K562 (cell line): ENCODE data around the gene SLC16A5. TPM values are rescaled to one million over a fixed set of nuclear protein-coding genes. Genes with fewer than 3 reads are reported as not detected.

Source experiments
- ARNT ChIP-seq, 2 experiments: fragments of 450-650 bp; IDR thresholded peaks; 2 replicates each; pipeline ENCODE4 v1.6.1; 2016; ENCODE audit warnings: mild to moderate bottlenecking in 1 of 2
- CHD2 ChIP-seq: IDR thresholded peaks from 2 replicates; pipeline ENCODE4 v1.6.1; 2011; ENCODE audit warnings: low read depth, low read length
- DDX20 ChIP-seq: fragments of 450-650 bp; IDR thresholded peaks from 2 replicates; pipeline ENCODE4 v1.6.1; 2016; ENCODE audit warnings: missing genetic modification characterization, low read depth, mild to moderate bottlenecking, missing compliant biosample characterization, moderate library complexity
- DPF2 ChIP-seq: fragments of 450-650 bp; IDR thresholded peaks from 2 replicates; pipeline ENCODE4 v1.6.1; 2016
- EHMT2 ChIP-seq: fragments of 450-650 bp; IDR thresholded peaks from 2 replicates; pipeline ENCODE4 v1.6.1; 2018; ENCODE audit warnings: antibody characterized with exemption
- NFYB ChIP-seq: IDR thresholded peaks from 2 replicates; pipeline ENCODE4 v1.6.1; 2011; ENCODE audit warnings: mild to moderate bottlenecking, moderate library complexity; ENCODE audit not compliant: insufficient read length; ENCODE audit errors: extremely low read depth
- NONO ChIP-seq, 2 experiments: fragments of 200-400 bp in 1 of 2; fragments of 450-650 bp in 1 of 2; formaldehyde crosslinking in 1 of 2; IDR thresholded peaks; 2 replicates each; pipeline ENCODE4 v1.6.1; 2017; ENCODE audit warnings: low read depth in 2 of 2, mild to moderate bottlenecking in 2 of 2, moderate library complexity in 2 of 2, low read length in 1 of 2
- POLR3G ChIP-seq: IDR thresholded peaks from 2 replicates; pipeline ENCODE4 v1.6.1; 2011; ENCODE audit not compliant: insufficient read length, insufficient replicate concordance; ENCODE audit errors: extremely low read depth
- SAFB2 ChIP-seq: fragments of 200-400 bp; formaldehyde crosslinking; IDR thresholded peaks from 2 replicates; pipeline ENCODE4 v1.6.1; 2018; ENCODE audit warnings: borderline replicate concordance, low read length, low read depth, moderate library complexity; ENCODE audit not compliant: severe bottlenecking
- SMARCA5 ChIP-seq: fragments of 450-650 bp; IDR thresholded peaks from 2 replicates; pipeline ENCODE4 v1.6.1; 2016
- SMARCE1 ChIP-seq: fragments of 450-650 bp; IDR thresholded peaks from 2 replicates; pipeline ENCODE4 v1.7.1; 2016; ENCODE audit warnings: mild to moderate bottlenecking
- TCFL5 ChIP-seq: fragments of 250-450 bp; sonication (Bioruptor Pico); conservative IDR thresholded peaks from 2 replicates; pipeline ENCODE4 v1.6.1; 2021; ENCODE audit warnings: mild to moderate bottlenecking, moderate library complexity, matching md5 sums
- ZNF586 ChIP-seq: fragments of 450-650 bp; formaldehyde crosslinking; conservative IDR thresholded peaks from 2 replicates; pipeline ENCODE4 v1.4.0; 2020; ENCODE audit warnings: mild to moderate bottlenecking, moderate library complexity
- ZNF75A ChIP-seq: fragments of 450-650 bp; formaldehyde crosslinking; IDR thresholded peaks from 2 replicates; pipeline ENCODE4 v1.4.0; 2020; ENCODE audit warnings: mild to moderate bottlenecking
- polyA plus RNA-seq, 8 experiments: library from polyadenylated mRNA; depleted of rRNA in 4 of 8; stranded (reverse) in 5 of 8; unstranded in 3 of 8; fragments of >200 nt; fragmentation: Nextera tagmentation in 2 of 8; fragmentation: Illumina TruSeq in 1 of 8; extraction: Ambion mirVana in 2 of 8; extraction: Trizol in 1 of 8; gene quantifications; 2 replicates each; pipeline versions ENCODE4 v1.2.1 to v1.2.3, GENCODE V29; 2011 to 2014; ENCODE audit warnings: inconsistent platforms in 1 of 8, missing spikeins in 1 of 8
- total RNA-seq, 7 experiments: library from RNA; depleted of rRNA in 6 of 7; stranded (reverse); fragments of >200 nt in 6 of 7; fragmentation: Illumina TruSeq in 2 of 7; extraction: Trizol in 2 of 7; gene quantifications; 2 replicates each; pipeline versions ENCODE4 v1.2.1 to v1.2.3, GENCODE V29; 2011 to 2021; ENCODE audit warnings: low replicate concordance in 1 of 7
- TF ChIP-seq, protein P1 (sequence below): fragments of 450-650 bp; IDR thresholded peaks from 2 replicates; pipeline ENCODE4 v1.6.1; 2016; ENCODE audit warnings: borderline replicate concordance
- TF ChIP-seq, protein P2 (sequence below): fragments of 250-450 bp; sonication (Bioruptor Pico); IDR thresholded peaks from 2 replicates; pipeline ENCODE4 v1.4.0; 2020; ENCODE audit warnings: mild to moderate bottlenecking
- TF ChIP-seq, protein P3 (sequence below): IDR thresholded peaks from 3 replicates; pipeline ENCODE4 v1.6.1; 2011; ENCODE audit warnings: borderline replicate concordance, mild to moderate bottlenecking, moderate library complexity; ENCODE audit not compliant: insufficient read length; ENCODE audit errors: extremely low read depth
- TF ChIP-seq, protein P4 (sequence below), 2 experiments: IDR thresholded peaks in 1 of 2; conservative IDR thresholded peaks in 1 of 2; 2 replicates each; pipeline ENCODE4 v1.6.1; 2016; ENCODE audit warnings: low read depth in 2 of 2, mild to moderate bottlenecking in 1 of 2, missing compliant biosample characterization in 1 of 2, missing genetic modification characterization in 1 of 2, moderate library complexity in 1 of 2

The SLC16A5 gene
- total and polyA plus RNA-seq, 9 of the 15 experiments (the other 6 are each of a cell fraction or from before 2014, with no cell fraction given) = 0.06 to 2.6 (median 0.91) TPM

DNA sequence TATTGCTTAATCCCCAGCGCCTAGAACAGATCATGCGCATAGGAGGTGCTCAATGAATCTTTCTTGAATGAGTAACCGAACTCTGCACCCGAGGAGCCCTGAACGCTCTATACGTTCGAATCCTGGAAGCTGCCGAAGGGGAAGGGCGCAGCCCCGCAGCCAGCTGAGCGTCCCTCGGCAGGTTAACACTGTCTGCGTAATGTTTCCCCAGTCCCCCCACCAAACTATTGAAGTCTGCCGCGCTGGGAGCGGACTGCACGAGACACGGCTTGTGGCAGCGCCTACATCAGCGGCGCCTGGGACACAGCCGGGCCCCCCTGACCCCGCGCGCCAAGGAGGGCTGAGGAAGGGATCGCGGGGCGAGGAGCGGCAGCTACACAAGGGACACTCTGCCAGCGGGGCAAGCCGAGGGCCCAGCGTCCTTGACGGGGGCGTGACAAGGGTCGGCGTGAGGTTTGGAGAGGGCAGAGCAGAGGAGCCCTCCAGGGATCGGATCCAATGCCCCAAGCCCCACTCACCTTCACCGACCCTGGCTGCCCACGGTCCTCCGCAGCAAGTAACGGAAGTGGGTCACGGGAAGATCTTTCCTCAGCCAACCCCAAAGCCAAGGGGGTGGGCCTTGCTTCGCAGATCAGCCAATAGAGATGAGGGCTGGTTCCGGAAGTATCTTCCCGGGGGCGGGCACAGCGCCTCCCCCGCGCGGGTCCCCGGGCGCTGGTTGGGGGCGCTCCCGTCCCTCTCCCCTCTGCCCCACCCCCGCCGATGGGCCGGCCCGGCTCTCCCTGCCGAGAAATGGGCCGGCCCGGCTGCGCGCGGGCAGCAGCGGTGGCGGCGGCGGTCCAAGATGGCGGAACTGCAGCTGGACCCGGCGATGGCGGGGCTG, 41.1 kb upstream of the SLC16A5 start, which contains the start of the genes ATP5PD and KCTD2 (continued):
- TF ChIP-seq ARNT (IDR thresholded peaks at IDR 0.05) = no peak
- TF ChIP-seq, protein P1, sequence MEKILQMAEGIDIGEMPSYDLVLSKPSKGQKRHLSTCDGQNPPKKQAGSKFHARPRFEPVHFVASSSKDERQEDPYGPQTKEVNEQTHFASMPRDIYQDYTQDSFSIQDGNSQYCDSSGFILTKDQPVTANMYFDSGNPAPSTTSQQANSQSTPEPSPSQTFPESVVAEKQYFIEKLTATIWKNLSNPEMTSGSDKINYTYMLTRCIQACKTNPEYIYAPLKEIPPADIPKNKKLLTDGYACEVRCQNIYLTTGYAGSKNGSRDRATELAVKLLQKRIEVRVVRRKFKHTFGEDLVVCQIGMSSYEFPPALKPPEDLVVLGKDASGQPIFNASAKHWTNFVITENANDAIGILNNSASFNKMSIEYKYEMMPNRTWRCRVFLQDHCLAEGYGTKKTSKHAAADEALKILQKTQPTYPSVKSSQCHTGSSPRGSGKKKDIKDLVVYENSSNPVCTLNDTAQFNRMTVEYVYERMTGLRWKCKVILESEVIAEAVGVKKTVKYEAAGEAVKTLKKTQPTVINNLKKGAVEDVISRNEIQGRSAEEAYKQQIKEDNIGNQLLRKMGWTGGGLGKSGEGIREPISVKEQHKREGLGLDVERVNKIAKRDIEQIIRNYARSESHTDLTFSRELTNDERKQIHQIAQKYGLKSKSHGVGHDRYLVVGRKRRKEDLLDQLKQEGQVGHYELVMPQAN = peak; percentile 82
- no peak for TF ChIP-seq SMARCA5
- TF ChIP-seq, protein P2, sequence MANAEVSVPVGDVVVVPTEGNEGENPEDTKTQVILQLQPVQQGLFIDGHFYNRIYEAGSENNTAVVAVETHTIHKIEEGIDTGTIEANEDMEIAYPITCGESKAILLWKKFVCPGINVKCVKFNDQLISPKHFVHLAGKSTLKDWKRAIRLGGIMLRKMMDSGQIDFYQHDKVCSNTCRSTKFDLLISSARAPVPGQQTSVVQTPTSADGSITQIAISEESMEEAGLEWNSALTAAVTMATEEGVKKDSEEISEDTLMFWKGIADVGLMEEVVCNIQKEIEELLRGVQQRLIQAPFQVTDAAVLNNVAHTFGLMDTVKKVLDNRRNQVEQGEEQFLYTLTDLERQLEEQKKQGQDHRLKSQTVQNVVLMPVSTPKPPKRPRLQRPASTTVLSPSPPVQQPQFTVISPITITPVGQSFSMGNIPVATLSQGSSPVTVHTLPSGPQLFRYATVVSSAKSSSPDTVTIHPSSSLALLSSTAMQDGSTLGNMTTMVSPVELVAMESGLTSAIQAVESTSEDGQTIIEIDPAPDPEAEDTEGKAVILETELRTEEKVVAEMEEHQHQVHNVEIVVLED = 0 out of 2 replicates have a peak, but pooled peaks have one; percentile 5
- TF ChIP-seq SAFB2 = no peak
- no peak for TF ChIP-seq ZNF586
- TF ChIP-seq NFYB = peak; percentile 94
- peak; percentile 86 for TF ChIP-seq CHD2
- TF ChIP-seq POLR3G = no peak
- TF ChIP-seq TCFL5 (CRISPR knock-in tag) = no peak
- peak in 1 of 2 experiments; percentile 98; a peak in 2 of 4 replicates for TF ChIP-seq NONO (IDR thresholded peaks at IDR 0.05; ENCODE audit: low read depth in 2 of 2, low read length in 1 of 2)
- TF ChIP-seq SMARCE1 = no peak
- TF ChIP-seq DPF2 = 0 out of 2 replicates have a peak, but pooled peaks have one; percentile 12
- TF ChIP-seq, protein P3, sequence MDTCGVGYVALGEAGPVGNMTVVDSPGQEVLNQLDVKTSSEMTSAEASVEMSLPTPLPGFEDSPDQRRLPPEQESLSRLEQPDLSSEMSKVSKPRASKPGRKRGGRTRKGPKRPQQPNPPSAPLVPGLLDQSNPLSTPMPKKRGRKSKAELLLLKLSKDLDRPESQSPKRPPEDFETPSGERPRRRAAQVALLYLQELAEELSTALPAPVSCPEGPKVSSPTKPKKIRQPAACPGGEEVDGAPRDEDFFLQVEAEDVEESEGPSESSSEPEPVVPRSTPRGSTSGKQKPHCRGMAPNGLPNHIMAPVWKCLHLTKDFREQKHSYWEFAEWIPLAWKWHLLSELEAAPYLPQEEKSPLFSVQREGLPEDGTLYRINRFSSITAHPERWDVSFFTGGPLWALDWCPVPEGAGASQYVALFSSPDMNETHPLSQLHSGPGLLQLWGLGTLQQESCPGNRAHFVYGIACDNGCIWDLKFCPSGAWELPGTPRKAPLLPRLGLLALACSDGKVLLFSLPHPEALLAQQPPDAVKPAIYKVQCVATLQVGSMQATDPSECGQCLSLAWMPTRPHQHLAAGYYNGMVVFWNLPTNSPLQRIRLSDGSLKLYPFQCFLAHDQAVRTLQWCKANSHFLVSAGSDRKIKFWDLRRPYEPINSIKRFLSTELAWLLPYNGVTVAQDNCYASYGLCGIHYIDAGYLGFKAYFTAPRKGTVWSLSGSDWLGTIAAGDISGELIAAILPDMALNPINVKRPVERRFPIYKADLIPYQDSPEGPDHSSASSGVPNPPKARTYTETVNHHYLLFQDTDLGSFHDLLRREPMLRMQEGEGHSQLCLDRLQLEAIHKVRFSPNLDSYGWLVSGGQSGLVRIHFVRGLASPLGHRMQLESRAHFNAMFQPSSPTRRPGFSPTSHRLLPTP = no peak
- TF ChIP-seq ZNF75A = no peak
- TF ChIP-seq DDX20 (tag) = no peak
- TF ChIP-seq EHMT2 = no peak
- TF ChIP-seq, protein P4, sequence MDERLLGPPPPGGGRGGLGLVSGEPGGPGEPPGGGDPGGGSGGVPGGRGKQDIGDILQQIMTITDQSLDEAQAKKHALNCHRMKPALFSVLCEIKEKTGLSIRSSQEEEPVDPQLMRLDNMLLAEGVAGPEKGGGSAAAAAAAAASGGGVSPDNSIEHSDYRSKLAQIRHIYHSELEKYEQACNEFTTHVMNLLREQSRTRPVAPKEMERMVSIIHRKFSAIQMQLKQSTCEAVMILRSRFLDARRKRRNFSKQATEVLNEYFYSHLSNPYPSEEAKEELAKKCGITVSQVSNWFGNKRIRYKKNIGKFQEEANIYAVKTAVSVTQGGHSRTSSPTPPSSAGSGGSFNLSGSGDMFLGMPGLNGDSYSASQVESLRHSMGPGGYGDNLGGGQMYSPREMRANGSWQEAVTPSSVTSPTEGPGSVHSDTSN (CRISPR knock-in tag; IDR thresholded peaks at IDR 0.05; ENCODE audit: low read depth) = no peak
- TF ChIP-seq, protein P4 (tag; conservative IDR thresholded peaks at IDR 0.05; ENCODE audit: low read depth) = peak; percentile 70
